ENCODE results near the gene EXD3.

DNA sequence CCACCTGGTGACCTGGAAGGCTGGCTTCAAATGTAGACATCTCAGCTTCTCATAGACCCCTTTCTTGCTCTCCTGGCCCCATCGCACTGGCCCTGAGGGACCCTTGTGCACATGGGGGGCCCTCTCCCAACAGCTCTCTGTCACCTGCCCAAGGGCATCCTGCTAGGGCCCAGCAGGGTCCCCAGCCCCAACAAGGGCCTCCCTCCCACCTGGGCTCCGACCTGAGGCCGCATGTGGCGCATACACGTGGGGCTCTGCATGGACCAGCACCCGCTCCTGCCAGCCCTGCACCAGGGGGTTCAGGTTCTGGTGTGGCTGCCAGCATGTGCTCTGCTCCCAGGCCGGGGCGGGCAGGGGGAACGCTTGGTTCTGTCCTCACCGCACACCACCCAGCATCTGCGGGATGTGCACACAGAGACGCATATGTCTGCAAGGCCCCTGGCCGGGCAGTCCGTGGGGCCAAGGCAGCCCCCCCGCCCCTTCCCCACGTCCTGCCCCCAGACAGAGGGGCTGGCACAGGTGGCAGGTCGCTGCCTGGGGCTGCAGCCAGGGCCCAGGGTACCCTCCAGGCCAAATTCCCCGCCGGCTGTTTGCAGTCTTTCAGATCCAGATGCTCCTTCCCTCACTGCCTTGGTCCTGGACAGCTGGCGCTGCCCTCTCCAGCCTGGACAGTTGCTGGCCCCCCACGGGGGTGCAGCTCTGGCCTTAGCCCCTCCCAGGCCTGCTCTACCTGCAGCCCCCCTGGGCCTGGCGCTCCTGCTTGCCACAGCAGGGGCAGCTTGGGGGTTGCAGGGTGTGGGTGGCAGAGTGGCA lies 103.0 kb downstream of the EXD3 start:
- no peak for TF ChIP-seq POLR2A (IDR thresholded peaks at IDR 0.05; ENCODE audit: low read length)
- TF ChIP-seq GATA1 (IDR thresholded peaks at IDR 0.05; ENCODE audit: low read depth, low read length) = no peak
